Loucy (cell line): ENCODE measurements around the gene ANO7.

Source experiments
- CTCF ChIP-seq: fragments of 200-600 bp; sonication (generic); conservative IDR thresholded peaks from 2 replicates; pipeline ENCODE4 v1.5.1; 2014; ENCODE audit warnings: mild to moderate bottlenecking, antibody characterized with exemption, low read length
- EZH2phosphoT487 ChIP-seq: fragments of 200-600 bp; IDR thresholded peaks from 2 replicates; pipeline ENCODE4 v1.6.1; 2018; ENCODE audit warnings: antibody characterized with exemption, mild to moderate bottlenecking, moderate library complexity, borderline replicate concordance

GRCh38 chr2:241142593-241142992, 45.9 kb upstream of the ANO7 start:
- no peak for TF ChIP-seq CTCF
- TF ChIP-seq EZH2phosphoT487: no peak
